Measurements from ENCODE around the gene COL5A2.
A peak's percentile ranks its signal among the peaks of the same experiment; 100 is the strongest.

COL5A2 gene

GRCh38 chr2:189179570-189179950 lies at the start of gene COL5A2:
TSS of gene COL5A2 (minus strand) at chr2:189179761. CDS start at chr2:189179604, 157 bp downstream.
- DNase-seq = peak in 3 of 42 donors; percentile 8 to 25 (median 13)
- intact Hi-C loops (cut with DNase I) = no loop called here

- intact Hi-C loops (cut with DNase I) = no loop called here
- DNase-seq = no peak
Measured at GRCh38 chr2:189226017-189226416, 46.5 kb upstream of the COL5A2 start.

- no peak for DNase-seq
- intact Hi-C loops (cut with DNase I) = no loop called here
Measured at GRCh38 chr2:189225032-189225431, 45.5 kb upstream of the COL5A2 start.

GRCh38 chr2:189222468-189223105 lies 43.0 kb upstream of the COL5A2 start:
- peak in 1 of 42 donors; percentile 3 for DNase-seq
- intact Hi-C loops (cut with DNase I) = no loop called here

GRCh38 chr2:189221811-189222467 lies 42.4 kb upstream of the COL5A2 start:
- DNase-seq = no peak
- intact Hi-C loops (cut with DNase I) = no loop called here

GRCh38 chr2:189218236-189218635 lies 38.7 kb upstream of the COL5A2 start:
- intact Hi-C loops (cut with DNase I) = no loop called here
- no peak for DNase-seq

- DNase-seq = no peak
- intact Hi-C loops (cut with DNase I) = no loop called here
Measured at GRCh38 chr2:189217541-189217940, 38.0 kb upstream of the COL5A2 start.

GRCh38 chr2:189217051-189217450 lies 37.5 kb upstream of the COL5A2 start:
- no peak for DNase-seq
- intact Hi-C loops (cut with DNase I) = no loop called here

- intact Hi-C loops (cut with DNase I) = no loop called here
- DNase-seq = no peak
Measured at GRCh38 chr2:189214484-189214883, 34.9 kb upstream of the COL5A2 start.

- intact Hi-C loops (cut with DNase I) = no loop called here
Measured at GRCh38 chr2:189213250-189213649, 33.7 kb upstream of the COL5A2 start.

GRCh38 chr2:189210250-189211087 lies 30.9 kb upstream of the COL5A2 start:
- peak in 3 of 42 donors; percentile 4 to 36 (median 13) for DNase-seq
- intact Hi-C loops (cut with DNase I) = no loop called here

More at GRCh38 chr2:189213250-189213649, 33.7 kb upstream of the COL5A2 start:
- no peak for DNase-seq

- intact Hi-C loops (cut with DNase I) = no loop called here
- DNase-seq = no peak
Measured at GRCh38 chr2:189208254-189208653, 28.7 kb upstream of the COL5A2 start.

- no peak for DNase-seq
- intact Hi-C loops (cut with DNase I) = no loop called here
Measured at GRCh38 chr2:189204322-189204941, 24.9 kb upstream of the COL5A2 start.

- intact Hi-C loops (cut with DNase I) = no loop called here
- DNase-seq = no peak
Measured at GRCh38 chr2:189203177-189203799, 23.7 kb upstream of the COL5A2 start.

- DNase-seq = no peak
- intact Hi-C loops (cut with DNase I) = no loop called here
Measured at GRCh38 chr2:189199797-189200196, 20.2 kb upstream of the COL5A2 start.

GRCh38 chr2:189192766-189193165 lies 13.2 kb upstream of the COL5A2 start:
- no peak for DNase-seq
- intact Hi-C loops (cut with DNase I) = no loop called here

- DNase-seq = no peak
- intact Hi-C loops (cut with DNase I) = no loop called here
Measured at GRCh38 chr2:189191766-189192165, 12.2 kb upstream of the COL5A2 start.

- intact Hi-C loops (cut with DNase I) = no loop called here
- DNase-seq = no peak
Measured at GRCh38 chr2:189190685-189191084, 11.1 kb upstream of the COL5A2 start.

GRCh38 chr2:189188115-189188805 lies 8.7 kb upstream of the COL5A2 start:
- intact Hi-C loops (cut with DNase I) = no loop called here
- no peak for DNase-seq
